HS-5 (cell line): Measurements from ENCODE around the gene ROR2.
"Not testable (repeated sequence)": the region's sequence is repeated elsewhere in the genome, so short reads cannot be mapped to it uniquely, and the experiment has no call there.

ENCODE experiments used
- DNase-seq: peaks from one replicate; pipeline ENCODE4 v3.0.0-alpha.2; 2012; ENCODE audit warnings: low read depth

Gene ROR2

DNA sequence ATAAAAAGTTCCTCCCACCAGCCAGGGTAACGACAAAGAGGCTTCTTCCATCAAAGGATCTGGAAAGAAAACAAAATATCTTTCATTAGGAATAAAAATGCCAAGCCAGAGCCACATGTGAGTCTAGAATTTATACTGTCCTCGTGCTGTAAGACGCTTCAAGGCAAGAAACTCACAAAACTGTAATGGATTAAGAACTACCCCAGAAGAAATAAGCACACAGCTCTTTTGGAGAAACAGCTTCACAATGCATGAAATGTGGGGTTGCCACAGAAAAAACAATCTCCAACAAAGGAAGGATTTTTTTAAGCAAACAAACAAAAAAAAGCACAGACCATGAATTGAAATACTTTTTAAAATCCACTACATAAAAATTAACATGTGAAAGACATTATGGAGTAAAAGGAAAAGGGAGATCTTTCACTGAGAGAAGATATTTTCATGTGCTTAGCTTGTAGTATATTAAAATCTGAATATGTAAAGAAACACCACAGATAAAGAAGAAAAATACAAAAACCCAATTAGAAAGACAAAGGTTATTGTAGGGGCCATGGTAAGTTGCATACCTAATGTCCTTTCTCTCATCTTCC is 385.9 kb downstream of the ROR2 start:
- no peak for DNase-seq

DNA sequence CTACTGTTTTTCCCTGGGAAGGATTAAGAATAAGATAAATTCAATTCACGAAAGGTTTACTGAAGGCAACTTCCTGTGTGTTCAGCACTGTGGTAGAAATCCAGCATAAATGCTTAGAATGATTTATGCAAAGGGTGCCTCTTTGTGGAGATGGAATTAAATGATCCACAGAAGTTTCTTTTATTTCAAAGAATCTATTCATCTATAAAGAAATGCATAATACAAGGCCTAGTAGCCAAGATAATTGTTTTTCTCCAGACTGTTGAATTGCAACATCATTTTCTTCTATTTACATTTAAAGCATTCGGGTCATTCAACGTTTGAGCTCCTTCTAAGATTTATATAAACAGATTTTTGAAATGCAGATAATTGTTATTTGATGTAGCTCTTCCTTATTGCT is 387.6 kb downstream of the ROR2 start:
- no peak for DNase-seq

DNA sequence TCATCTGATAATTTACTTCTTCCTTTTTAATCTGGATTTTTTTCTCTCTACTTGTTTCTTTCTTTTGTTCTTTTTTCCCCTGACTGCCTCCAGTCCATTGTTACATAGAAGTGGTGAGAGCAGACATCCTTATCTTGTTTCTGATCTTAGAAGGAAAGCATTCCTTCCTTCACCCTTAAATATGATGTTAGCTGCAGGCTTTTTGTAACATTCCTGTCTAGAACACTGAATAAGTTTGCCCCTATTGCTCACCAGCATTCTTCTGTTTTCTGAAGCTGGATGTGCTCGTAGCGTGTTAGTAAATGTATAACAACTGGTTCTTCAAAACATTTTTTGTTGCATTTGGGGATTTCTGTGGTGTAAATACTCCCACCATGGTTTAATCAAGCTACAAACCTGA is 389.7 kb downstream of the ROR2 start:
- DNase-seq: no peak

DNA sequence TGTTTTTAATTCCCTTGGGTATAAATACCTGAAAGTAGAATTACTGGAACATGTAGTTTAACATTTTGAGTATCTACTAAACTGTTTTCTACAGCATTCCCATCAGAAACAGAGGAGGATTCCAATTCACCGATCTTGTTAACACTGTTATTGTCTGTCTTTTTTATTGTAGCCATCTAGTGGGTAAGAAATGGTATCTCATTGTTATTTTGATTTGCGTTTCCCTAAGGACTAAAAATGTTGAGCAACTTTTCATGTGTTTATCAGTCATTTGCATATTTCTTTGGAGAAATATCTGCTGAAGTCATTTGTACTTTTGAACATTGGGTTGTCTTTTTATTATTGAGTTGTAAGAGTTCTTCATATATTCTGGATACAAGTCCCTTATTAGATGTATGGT is 391.1 kb downstream of the ROR2 start:
- no peak for DNase-seq

DNA sequence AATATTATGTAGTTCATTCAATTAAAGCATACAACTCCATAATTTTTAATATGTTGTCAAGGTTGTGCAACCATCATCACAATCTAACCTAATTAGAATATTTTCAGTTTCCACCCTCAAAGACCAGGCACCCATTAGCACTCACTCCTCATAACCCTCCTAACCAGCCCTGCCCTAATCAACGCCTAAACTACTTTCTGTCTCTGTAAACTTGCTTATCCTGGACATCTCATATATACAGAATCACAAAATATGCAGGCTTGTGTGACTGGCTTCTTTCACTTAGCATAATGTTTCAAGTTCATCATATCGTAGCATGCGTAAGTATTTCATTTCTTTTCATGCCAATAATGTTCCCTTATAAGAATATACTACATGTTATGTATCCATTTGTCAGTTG is 391.6 kb downstream of the ROR2 start:
- no peak for DNase-seq

DNA sequence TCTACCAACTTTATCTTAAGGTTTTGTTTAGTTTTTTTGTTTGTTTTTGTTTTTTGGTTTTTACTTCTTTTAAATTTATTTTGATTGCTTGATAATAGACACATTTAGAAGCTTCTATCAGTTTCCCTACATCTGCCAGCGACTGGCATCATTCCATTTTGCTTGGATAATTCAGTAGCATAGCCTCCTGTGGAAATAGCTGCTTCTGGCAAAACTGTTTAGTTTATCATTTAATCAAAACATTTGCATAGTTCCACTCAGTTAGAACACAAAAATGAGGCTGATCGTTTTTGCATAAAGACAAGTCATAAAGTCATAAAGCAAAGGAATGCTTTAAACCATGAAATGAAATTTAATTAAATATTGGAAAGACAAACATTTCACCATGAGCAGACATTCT is 392.7 kb downstream of the ROR2 start:
- DNase-seq: no peak

DNA sequence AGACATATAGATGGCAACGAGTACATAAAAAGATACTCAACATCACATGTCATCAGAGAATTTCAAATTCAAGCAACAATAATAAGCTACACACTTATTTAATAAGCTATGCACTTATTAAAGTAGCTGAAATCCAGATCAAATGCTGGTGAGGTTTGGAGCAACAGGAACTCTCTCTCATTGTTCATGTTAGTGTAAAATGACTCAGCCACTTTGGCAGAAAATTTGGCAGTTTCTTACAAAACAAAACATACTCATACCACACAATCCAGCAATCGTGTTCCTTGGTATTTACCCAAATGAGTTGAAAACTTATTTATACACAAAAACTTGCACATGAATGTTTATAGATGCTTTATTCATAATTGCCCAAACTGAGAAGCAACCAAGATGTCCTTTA is 394.9 kb downstream of the ROR2 start:
- DNase-seq: no peak

DNA sequence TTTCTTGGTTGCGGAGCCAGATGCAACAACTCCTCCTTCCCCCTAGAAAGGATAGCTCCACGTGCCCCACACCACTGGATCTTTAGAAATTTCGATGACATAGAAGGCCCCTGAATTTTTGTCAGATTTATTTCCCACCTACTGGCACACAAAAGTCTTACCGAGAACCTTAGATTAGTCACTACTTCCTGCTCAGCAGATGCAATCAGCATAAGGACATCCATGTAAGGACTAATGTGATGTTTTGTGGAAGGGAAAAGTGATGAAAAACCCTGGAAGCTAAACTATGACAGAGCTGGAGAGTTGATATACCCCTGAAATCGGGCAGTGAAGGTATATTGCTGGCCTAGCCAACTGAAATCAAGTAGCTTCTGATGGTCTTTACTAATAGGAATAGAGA is 400.9 kb downstream of the ROR2 start:
- no peak for DNase-seq

DNA sequence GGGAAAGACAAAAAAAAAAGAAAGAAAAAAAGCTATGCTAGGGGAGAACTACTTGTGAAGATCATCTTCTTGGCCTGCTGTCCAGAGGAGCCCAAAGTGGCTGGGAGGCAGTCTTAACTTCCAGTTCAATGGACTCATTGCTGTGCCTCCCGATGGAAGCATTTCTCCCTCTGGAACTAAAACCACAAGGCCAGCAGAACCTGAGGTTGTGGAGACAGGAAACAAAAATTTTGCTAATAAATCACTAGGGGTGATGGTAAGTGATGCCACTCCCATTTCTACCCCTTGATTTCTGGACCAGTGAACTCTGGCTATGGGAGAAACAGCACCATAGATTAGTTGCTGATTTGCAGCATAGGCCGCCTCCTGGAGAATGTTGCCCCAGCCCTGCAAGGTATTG is 402.9 kb downstream of the ROR2 start:
- no peak for DNase-seq

DNA sequence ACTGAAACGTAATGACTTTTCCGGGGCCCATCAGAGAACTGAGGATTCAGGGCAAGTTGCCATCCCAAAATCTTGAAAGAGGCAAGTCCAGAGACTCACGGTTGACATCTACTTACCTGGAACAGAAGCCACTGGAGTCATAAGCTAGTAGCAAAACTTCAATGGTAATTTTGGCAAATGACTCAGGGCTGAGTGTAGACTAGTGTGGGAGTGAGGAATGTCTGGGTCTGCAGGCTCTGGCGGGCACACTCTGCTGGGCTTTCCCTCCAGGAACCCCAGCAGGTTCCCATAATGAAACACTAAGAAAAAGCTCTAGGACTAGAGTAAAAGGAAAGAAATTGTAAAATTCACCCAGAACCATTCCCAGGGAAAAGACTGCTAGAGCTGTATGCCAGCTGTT is 403.5 kb downstream of the ROR2 start:
- DNase-seq: no peak

DNA sequence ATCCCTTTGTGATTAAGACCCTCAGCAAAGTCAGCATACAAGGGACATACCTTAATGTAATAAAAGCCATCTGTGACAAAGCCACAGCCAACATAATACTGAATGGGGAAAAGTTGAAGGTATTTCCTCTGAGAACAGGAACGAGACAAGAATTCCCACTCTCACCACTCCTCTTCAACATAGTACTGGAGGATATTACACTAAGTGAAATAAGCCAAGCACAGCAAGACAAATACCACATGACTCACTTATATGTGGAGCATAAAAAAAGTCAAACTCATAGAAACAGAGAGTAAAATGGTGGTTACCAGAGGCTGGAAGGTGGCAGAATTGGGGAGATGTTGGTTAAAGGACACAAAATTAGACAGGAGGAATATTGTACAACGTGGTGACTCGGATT is 408.3 kb downstream of the ROR2 start:
- no peak for DNase-seq

DNA sequence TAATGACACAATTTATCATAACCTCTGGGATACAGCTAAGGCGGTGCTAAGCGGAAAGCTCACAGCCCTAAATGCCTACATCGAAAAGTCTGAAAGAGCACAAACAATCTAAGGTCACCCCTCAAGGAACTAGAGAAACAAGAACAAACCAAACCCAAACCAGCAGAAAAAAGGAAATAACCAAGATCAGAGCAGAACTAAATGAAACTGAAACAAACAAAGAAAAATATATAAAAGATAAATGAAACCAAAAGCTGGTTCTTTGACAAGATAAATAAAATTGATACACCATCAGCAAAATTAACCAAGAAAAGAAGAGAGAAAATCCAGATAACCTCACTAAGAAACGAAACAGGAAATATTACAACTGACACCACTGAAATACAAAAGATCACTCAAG is 409.5 kb downstream of the ROR2 start:
- not testable (repeated sequence) for DNase-seq

DNA sequence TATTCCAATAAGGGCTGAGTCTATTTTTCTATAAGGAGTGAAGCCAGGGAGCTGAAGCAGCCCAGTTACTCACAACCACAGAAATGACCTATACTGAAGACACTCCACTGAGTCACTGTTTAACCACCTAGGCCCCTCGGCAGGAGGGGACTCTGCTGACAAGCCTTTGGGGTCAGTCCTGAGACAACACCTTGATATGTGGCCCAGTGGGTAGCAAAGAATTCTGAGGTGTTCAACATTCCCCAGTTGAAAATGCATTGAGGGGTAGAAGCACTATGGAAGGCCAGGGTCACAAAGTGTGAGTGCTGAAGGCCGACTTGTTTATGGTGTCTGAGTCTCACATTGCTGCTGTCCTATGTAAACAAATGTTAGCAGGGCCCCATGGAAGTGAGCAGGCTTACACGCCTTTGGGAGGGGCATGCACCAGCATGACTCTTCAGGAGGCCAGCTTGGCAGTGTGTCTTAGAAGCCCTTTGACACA is 413.8 kb downstream of the ROR2 start:
- DNase-seq: peak; percentile 45

DNA sequence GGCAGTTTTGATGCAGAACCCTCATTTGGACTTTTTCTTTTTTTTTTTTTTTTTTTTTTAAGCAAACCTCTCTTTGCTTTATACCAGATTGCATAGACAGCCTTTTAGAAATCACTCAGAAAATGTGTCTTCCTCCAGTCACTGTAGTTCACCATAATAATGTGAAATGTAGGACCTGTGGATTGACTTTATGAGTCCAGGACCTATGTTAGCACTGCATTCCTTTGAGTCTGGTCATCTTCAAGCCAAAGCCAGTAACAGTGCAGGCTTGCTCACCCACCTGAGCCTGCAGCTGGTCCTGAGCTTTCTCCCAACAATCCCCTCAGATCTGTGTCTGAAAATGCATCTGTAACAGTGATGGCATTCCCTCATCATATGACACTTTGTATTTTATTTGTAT is 415.7 kb downstream of the ROR2 start:
- no peak for DNase-seq

DNA sequence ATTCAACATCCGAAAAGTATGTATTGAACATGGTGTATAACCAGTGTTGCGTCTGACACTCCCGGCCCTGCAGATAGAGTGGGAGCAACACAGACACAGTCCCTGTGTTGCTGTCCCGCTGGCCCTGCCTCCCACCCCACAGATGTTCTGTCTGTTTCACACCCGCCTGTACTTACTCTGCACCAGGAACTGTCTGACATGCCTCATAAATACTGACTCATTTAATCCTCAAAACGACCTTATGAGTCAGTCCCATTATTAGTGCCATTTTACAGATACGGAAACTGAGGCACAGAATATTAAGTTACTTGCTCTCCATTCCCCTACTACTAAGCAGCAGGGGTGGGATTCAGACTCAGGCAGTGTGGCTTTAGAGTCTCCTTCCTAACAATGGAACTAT is 416.6 kb downstream of the ROR2 start:
- no peak for DNase-seq

DNA sequence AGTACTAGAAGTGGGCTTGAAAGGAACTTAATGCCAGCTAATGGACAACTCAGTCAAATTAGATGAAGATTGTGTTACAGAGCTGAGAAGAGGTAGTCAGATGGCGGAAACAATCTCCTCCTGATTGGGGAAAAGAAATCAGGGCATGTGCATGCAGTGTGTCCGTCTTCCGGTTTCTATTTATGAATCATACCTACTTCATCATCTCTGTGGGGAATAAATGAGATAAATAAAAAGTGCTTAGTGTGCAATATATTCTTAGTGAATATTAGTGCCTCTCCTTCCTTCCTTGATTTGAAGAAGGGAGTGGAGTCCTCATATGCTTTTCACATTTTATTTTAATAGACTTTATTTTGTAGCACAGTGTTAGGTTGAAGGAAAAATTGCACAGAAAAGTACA is 417.7 kb downstream of the ROR2 start:
- DNase-seq: no peak

DNA sequence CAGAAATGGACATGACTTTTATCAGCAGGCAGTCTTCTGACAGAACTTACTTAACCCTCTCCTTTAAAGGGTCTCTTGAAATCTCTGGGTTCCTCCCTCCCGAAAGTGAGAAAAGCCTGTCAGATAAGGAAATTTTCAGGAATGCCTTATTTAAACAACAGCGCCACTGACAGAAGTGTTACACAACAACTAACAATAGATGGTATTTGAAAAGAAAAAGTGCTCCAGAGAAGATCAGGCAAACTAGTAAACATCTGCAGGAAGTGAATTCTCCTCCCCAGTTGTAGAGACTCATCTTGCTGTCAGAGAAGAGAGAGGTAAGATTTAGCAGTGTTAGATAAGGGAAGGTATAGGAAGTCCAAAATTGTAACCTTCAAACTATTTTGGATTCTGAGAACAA is 419.2 kb downstream of the ROR2 start:
- DNase-seq: no peak

DNA sequence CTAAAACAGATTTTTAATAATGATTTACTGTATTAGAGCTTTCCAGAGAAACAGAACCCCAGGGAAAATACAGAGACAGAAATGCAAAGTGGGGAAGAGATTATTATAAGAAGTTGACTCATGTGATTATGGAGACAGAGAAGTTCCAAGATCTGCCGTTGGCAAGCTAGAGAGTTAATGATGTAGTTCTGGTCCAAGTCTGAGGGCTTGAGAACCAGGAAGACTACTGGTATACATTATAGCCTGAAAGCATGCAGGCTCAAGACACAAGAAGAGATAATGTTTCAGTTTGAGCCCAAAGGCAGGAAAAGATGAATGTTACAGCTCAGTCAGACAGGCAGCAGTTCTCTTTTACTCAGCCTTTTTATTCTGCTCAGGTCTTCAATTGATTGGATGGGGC is 427.5 kb downstream of the ROR2 start:
- DNase-seq: no peak

DNA sequence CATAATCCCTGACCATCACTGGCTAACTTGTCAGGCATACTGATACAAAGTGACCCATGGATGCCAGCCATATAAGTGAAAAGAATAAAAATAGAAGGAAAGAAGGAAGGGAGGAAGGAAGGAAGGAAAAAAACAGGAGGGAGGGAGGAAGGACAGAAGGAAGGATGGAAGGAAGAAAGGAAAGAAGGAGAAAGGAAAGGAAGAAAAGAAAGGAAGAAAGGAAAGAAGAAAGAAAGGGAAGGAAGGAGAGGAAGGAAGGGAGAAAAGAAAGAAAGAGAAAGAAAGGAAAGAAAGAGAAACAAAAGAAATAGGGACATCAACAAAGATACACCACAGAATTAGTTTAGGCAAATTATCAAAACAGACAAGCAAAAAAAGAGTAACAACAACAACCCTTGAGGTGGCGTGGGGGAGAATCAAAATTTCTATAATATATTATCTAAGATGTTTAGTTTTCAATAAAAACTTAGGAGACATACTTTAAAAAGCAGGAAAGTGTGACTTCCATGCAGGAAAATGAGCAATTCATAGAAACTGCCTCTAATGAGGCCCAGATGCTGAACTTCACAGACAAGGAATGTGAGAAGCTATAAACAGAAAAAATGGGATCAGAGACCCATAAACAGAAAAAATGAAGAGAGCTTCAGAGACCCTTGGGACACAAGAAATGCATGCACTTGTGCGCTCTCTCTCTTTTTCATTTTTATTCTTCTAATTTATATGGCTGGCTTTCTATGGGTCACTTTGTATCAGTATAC is 430.3 kb downstream of the ROR2 start:
- no peak for DNase-seq

DNA sequence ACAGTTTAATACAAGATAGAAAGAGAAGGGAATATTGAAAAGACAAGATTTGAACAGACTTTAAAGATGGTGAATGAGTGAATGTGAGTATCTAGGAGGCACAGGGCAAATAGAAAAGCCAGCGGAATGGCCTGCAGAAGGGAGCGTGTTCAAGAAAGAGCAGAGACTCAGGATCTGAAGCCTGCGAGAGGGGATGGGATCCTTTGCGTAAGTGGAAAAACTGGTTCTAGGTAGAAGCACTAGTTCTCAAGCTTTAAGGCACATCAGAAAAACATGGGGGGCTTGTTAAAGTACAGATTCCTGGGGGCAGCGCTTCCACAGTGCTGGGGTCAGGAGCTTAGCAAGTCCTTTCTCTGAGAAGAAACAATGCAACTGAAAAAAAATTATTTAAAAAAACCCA is 431.6 kb downstream of the ROR2 start:
- DNase-seq: no peak

DNA sequence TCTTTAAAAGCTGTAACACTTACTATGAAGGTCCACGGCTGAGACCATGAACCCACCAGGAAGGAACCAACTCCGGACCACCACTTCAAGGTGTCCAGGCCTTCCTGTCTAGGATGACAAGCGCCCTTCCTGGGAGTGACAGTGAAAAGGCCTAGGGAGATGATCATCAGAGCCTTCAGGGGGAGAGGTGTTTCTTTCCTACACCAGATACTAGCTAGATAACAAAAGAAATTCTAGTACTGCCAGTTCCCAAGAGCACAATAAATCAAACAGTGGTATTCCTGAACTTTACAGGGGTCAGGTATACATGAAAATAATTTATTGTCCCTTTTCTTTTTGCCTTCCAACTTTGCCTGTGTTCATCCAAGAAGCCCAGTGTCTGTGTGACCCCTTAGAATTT is 432.2 kb downstream of the ROR2 start:
- DNase-seq: no peak

DNA sequence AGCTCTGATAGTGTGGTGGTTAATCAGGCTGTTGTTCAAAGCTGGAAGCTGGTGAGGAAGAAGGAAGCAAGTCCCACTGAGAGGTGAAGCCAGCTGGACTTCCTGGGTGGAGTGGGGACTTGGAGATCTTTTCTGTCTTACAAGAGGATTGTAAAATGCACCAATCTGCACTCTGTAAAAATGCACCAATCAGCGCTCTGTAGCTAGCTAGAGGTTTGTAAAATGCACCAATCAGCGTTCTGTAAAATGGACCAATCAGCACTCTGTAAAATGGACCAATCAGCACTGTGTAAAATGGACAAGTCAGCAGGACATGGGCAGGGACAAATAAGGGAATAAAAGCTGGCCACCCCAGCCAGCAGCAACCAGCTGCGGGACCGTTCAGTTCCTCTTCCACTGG is 432.7 kb downstream of the ROR2 start:
- not testable (repeated sequence) for DNase-seq

DNA sequence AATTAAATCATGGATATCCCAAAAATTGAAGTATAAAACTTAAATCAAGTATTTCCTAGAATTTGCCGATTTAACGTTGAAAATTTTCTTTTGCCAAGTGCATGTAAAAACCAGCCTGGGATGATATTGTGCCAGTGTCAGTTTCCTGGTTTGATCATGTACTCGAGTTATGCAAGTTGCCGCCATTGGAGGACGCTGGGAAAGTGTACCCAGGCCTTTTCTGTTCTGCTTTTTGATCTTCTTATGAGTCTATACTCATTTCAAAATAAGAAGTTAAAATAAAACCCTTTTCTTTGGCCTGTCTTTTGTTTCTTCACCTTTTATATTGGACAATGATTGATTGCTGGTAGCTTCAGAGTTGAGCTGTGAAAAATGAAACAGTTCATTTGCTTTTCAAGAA is 433.3 kb downstream of the ROR2 start:
- DNase-seq: no peak

DNA sequence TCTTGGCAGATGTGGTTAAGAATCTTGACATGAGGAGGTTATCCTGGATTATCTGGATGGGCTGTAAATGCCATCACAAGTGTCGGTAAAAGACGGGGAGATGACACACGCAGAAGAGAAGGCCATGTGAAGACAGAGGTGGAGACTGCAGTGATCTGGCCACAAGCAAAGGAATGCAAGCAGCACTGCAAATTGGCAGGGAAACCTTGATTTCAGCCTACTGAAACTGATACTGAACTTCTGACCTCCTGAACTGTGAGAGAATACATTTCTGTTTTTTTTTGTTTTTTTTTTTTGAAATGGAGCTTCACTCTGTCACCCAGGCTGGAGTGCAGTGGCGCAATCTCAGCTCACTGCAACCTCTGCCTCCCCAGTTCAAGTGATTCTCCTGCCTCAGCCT is 433.9 kb downstream of the ROR2 start:
- DNase-seq: no peak
